GM19025 (cell line): ENCODE results near the gene UPF1.

Source experiments
- ATAC-seq: cut with Tn5 transposase; IDR thresholded peaks from one replicate; pipeline ENCODE4 v1.9.1; 2021; ENCODE audit warnings: mild to moderate bottlenecking, low read depth, moderate library complexity; ENCODE audit not compliant: unreplicated experiment

The UPF1 gene

GRCh38 chr19:18833849-18834643 lies 2.3 kb downstream of the UPF1 start:
- ATAC-seq: no peak

- ATAC-seq: no peak
Measured at GRCh38 chr19:18834644-18834984, 2.9 kb downstream of the UPF1 start.

GRCh38 chr19:18839465-18840287 lies 7.9 kb downstream of the UPF1 start:
- ATAC-seq: no peak

GRCh38 chr19:18840288-18841267 lies 8.8 kb downstream of the UPF1 start:
- no peak for ATAC-seq

- no peak for ATAC-seq
Measured at GRCh38 chr19:18841400-18841799, 9.6 kb downstream of the UPF1 start.

GRCh38 chr19:18842166-18842565 lies 10.4 kb downstream of the UPF1 start:
- no peak for ATAC-seq

GRCh38 chr19:18843960-18844359 lies 12.2 kb downstream of the UPF1 start:
- no peak for ATAC-seq

GRCh38 chr19:18844806-18845329 lies 13.1 kb downstream of the UPF1 start:
- no peak for ATAC-seq

- no peak for ATAC-seq
Measured at GRCh38 chr19:18845961-18846360, 14.2 kb downstream of the UPF1 start.

- no peak for ATAC-seq
Measured at GRCh38 chr19:18846862-18847548, 15.2 kb downstream of the UPF1 start.

- ATAC-seq: no peak
Measured at GRCh38 chr19:18847549-18848463, 16.0 kb downstream of the UPF1 start.

GRCh38 chr19:18848878-18849661 lies 17.3 kb downstream of the UPF1 start:
- ATAC-seq: no peak

GRCh38 chr19:18849838-18850400 lies 18.2 kb downstream of the UPF1 start:
- no peak for ATAC-seq

GRCh38 chr19:18850471-18851375 lies 19.0 kb downstream of the UPF1 start:
- no peak for ATAC-seq

- no peak for ATAC-seq
Measured at GRCh38 chr19:18851673-18852325, 20.0 kb downstream of the UPF1 start.

- ATAC-seq: no peak
Measured at GRCh38 chr19:18852648-18853047, 20.9 kb downstream of the UPF1 start.
